ENCODE results near the gene PRKN. TPM values are rescaled to one million over a fixed set of nuclear protein-coding genes. Genes with fewer than 3 reads are reported as not detected.

The PRKN gene
- total RNA-seq, 4 donors from 2014 or later: 4.5 to 12.3 (median 9.0) TPM

DNA sequence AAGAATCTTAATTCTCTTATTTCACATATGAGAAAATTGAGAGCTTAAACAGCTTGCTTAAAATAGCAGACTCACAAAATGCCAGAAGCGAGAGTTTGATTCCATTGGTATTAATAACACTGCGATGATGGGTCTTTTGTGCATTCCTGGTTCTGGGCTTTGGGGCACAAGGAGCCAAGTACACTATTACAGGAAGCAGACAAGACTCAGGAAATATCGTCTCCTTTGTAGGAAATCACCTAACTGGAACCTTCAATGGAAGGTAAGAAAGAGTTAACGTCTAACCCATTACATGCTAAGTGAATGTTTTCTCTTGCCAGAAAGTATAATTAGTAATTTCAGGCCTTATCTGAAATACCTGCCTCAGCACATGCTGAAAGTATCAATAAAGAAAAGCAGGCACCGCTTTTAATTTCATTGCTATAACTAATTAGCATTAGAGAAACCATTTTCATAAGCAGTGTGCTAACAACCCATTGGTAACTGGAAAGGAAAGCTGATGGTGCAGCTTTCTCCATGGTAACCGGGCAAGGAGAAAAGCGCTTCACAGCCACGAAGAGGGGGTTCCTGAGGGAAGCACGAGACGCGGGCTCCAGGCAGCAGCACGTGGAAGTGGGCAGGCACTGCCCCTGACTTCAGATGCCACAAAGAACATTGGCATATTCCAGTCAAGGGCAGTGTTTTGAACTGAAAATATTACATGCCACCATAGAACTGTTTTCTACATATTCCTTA, 1247.0 kb downstream of the PRKN start:
- Histone ChIP-seq H3K36me3 (no peaks in the 10 kb centered on the region), H3K27me3 (no peaks in the 10 kb centered on the region), H3K4me1 (no peaks in the 10 kb centered on the region), H3K9me3 (no peaks in the 10 kb centered on the region), H3K27ac (no peak overlapping the region), H3K4me3 (no peak overlapping the region)
- no peak for DNase-seq
- intact Hi-C loops (cut with DNase I; ENCODE audit: low total_unique reads): no loop called here
- in situ Hi-C loops (cut with MboI; ENCODE audit: low pct_ligation_motif_present in 1 of 4, low pct_unique_long_range_greater_than_20kb in 1 of 4, low sequenced_read_pairs in 3 of 4): no loop called here
- WGBS, 2 donors (ENCODE audit: low coverage in 1 of 2): 85 to 88% methylated on average over 6 to 12 of the region's 12 CpGs
- TF ChIP-seq POLR2AphosphoS5 (IDR thresholded peaks at IDR 0.05) (no peak), EP300 (IDR thresholded peaks at IDR 0.05; ENCODE audit: low read depth) (no peak), POLR2A (IDR thresholded peaks at IDR 0.05) (no peak)
- TF ChIP-seq, protein P1, sequence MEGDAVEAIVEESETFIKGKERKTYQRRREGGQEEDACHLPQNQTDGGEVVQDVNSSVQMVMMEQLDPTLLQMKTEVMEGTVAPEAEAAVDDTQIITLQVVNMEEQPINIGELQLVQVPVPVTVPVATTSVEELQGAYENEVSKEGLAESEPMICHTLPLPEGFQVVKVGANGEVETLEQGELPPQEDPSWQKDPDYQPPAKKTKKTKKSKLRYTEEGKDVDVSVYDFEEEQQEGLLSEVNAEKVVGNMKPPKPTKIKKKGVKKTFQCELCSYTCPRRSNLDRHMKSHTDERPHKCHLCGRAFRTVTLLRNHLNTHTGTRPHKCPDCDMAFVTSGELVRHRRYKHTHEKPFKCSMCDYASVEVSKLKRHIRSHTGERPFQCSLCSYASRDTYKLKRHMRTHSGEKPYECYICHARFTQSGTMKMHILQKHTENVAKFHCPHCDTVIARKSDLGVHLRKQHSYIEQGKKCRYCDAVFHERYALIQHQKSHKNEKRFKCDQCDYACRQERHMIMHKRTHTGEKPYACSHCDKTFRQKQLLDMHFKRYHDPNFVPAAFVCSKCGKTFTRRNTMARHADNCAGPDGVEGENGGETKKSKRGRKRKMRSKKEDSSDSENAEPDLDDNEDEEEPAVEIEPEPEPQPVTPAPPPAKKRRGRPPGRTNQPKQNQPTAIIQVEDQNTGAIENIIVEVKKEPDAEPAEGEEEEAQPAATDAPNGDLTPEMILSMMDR (IDR thresholded peaks at IDR 0.05): no peak

DNA sequence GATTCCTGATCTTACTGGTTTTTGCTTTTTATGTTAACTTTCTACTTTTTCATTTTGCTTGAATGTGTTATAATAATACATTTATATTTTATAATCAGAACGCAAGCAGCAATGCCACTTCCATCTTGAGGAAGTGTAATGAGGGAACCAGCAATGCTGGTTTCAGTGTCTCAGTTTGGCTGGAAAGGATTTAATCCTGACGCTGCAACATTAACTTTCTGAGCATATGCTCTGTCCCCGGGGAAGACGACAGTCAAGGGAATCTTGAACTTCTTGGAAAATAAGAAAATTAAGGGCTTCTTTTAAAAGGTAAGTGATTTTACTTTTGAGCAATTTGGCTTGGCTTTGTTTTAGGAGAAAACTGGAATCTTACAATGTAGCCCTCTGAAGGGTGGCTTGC, 1248.2 kb downstream of the PRKN start:
- H3K9me3 ChIP-seq: no peaks in the 10 kb centered on the region

DNA sequence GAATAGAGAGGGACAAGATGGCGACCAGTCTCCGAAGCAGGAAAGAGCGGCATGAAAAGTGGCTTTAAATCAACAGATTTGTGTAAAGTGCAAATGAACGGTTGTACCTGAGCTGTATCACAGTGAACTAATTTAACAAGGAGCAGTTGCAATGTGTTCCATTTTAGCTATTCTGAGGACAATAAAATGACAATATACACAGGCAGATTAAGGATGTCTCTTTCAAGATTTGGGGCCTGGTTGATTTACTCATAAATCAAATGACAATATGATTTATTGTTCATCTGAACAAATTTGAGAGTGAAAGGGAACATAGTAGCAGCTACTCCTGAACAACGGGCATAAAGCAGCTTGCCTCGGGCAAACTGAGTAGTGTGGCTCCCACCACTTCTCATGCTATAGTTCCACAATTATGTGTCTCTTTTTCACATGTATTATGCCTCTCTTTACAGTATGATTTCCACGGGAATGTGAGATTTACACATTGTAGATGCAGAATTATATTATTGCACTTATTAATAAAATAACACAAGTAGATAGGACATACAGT, 1249.6 kb downstream of the PRKN start:
- intact Hi-C loops (cut with DNase I; ENCODE audit: low total_unique reads) (no loop called here), in situ Hi-C loops (cut with MboI; ENCODE audit: low pct_ligation_motif_present in 1 of 4, low pct_unique_long_range_greater_than_20kb in 1 of 4, low sequenced_read_pairs in 3 of 4) (no loop called here)
- Histone ChIP-seq H3K9me3 (no peaks in the 10 kb centered on the region), H3K27ac (no peak overlapping the region), H3K4me3 (no peak overlapping the region), H3K36me3 (no peaks in the 10 kb centered on the region), H3K4me1 (no peaks in the 10 kb centered on the region), H3K27me3 (no peaks in the 10 kb centered on the region)
- no peak for DNase-seq
- WGBS, 2 donors (ENCODE audit: low coverage in 1 of 2): 83 to 96% methylated on average over 7 of the region's 7 CpGs
- no peak for TF ChIP-seq POLR2AphosphoS5 (IDR thresholded peaks at IDR 0.05)
- TF ChIP-seq POLR2A (IDR thresholded peaks at IDR 0.05): no peak
- no peak for TF ChIP-seq EP300 (IDR thresholded peaks at IDR 0.05; ENCODE audit: low read depth)
- TF ChIP-seq, protein P1 (IDR thresholded peaks at IDR 0.05): no peak

More for the DNA sequence above, 1248.2 kb downstream of the PRKN start:
- Histone ChIP-seq H3K36me3 (no peaks in the 10 kb centered on the region), H3K4me1 (no peaks in the 10 kb centered on the region), H3K27ac (no peak overlapping the region), H3K4me3 (no peak overlapping the region), H3K27me3 (no peaks in the 10 kb centered on the region)
- in situ Hi-C loops (cut with MboI; ENCODE audit: low pct_ligation_motif_present in 1 of 4, low pct_unique_long_range_greater_than_20kb in 1 of 4, low sequenced_read_pairs in 3 of 4): no loop called here
- no peak for DNase-seq
- no peak for TF ChIP-seq POLR2A (IDR thresholded peaks at IDR 0.05)
- no peak for TF ChIP-seq POLR2AphosphoS5 (IDR thresholded peaks at IDR 0.05)
- TF ChIP-seq EP300 (IDR thresholded peaks at IDR 0.05; ENCODE audit: low read depth): no peak
- TF ChIP-seq, protein P1 (IDR thresholded peaks at IDR 0.05): no peak
- WGBS, 2 donors (ENCODE audit: low coverage in 1 of 2): 91 to 92% methylated on average over 4 of the region's 4 CpGs
- intact Hi-C loops (cut with DNase I; ENCODE audit: low total_unique reads): no loop called here

DNA sequence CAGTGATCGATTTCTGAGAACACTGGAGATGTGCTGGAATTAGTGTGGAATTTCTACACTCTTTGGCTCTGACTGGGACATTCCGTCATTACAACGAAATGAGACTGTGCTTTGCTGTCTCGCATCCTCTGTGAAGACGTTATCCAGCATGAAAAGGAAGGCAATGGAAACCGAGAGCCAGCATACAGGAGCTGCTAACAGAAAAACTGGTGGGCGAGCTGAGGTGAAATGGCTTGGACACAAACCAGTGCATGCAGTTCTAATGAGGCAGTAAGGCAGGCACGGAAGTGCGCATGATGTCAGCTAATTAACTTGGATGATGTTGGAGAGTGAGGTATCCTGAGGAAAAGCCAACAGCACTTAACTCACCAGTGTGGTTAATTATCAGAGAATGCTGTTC, 1250.9 kb downstream of the PRKN start:
- no peaks in the 10 kb centered on the region for H3K27me3 ChIP-seq
- H3K36me3 ChIP-seq: no peaks in the 10 kb centered on the region
- H3K4me1 ChIP-seq: no peaks in the 10 kb centered on the region
- no peak overlapping the region for H3K27ac ChIP-seq
- no peaks in the 10 kb centered on the region for H3K9me3 ChIP-seq
- intact Hi-C loops (cut with DNase I; ENCODE audit: low total_unique reads): no loop called here
- DNase-seq: no peak
- in situ Hi-C loops (cut with MboI; ENCODE audit: low pct_ligation_motif_present in 1 of 4, low pct_unique_long_range_greater_than_20kb in 1 of 4, low sequenced_read_pairs in 3 of 4): no loop called here
- WGBS, 2 donors (ENCODE audit: low coverage in 1 of 2): 51 to 70% methylated on average over 9 of the region's 9 CpGs
- no peak overlapping the region for H3K4me3 ChIP-seq
- TF ChIP-seq POLR2A (IDR thresholded peaks at IDR 0.05) (no peak), EP300 (IDR thresholded peaks at IDR 0.05; ENCODE audit: low read depth) (no peak), POLR2AphosphoS5 (IDR thresholded peaks at IDR 0.05) (no peak)
- TF ChIP-seq, protein P1 (IDR thresholded peaks at IDR 0.05): no peak
